Fibroblast of skin of back (primary cell): ENCODE data around the gene SERPINB1.

Source experiments
- DNase-seq: peaks from one replicate; pipeline ENCODE4 v3.0.0-alpha.2; 2013

Gene SERPINB1

DNA sequence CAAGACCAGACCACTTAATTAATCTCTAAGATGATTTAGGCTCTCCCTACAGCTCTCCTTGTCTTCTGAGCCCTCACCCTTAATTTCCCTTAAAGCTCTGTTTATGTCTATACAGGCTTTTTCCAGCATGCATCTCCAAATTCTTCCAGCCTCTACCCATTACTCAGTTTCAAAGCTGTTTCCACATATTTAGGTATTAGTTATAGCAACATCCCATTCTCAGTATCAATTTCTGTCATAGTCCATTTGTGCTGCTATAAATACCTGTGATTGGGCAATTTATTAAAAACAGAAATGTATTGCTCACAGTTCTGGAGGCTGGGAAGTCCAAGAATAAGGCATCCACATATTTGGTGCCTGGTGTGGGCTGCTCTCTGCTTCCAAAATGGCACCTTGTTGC, 2.3 kb upstream of the SERPINB1 start:
- no peak for DNase-seq

DNA sequence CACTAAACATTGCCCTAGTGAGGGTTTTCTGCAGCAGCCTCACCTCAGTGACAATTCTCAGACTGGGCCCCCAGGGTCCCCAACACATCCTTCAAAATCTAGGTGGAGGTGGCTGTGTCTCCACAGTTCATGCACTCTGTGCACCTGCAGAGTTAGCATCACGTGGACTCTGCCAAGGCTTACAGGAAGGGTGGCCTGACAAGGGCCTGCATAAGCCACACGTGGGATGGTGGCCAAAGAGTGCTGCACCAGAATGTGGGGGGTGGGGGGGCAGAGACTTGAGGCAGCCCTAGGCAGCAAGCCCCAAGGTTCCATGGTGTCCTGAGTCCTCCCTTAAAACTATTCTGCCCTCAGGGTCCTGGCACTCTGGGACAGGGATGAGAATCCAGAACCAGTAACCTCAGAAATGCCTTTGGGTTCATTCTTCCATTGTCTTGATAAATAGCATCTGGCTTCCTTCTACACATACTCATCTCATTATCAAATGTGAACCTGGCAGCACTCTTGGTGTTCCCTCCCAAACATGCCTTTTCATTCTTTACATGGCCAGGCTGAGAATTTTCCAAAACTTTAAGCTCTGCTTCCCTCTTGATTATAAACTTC, 1.6 kb upstream of the SERPINB1 start:
- DNase-seq: no peak

DNA sequence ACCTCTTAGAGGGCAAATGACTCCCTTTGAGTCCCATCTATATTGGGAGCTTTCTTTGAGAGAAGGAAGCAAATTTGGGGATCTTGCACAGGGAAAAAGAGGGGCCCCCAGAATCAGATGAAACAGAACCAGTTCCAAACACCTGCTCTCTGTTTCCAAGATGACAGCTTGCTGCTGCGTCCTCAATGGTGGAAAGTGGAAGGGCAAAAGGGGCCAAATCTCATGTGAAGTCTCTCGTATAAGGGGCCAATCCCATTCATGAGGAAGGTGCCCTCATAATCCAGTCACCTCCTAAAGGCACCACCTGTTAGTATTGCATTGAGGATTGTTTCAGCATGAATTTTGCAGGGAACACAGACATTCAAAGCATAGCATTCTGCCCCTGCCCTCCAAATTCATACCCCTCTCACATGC, 483 bp upstream of the SERPINB1 start:
- no peak for DNase-seq

DNA sequence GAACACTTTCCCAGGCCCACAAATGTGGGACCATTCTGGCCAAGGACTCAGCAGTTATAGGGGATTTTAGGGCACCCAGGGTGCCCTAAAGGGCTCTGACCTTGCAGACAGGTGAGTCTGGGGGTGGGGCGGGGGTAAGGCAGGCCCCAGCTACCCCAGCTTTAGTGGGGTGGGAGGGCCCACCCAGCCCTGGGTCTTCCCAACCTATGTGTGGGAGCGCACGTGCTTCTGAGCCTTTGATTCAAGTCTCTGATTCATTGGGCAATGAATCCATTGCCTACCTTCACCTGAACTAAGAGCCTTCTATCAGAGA, 958 bp downstream of the SERPINB1 start:
- no peak for DNase-seq

- DNase-seq: no peak
Observed at GRCh38 chr6:2839982-2840748, 1.5 kb downstream of the SERPINB1 start.

DNA sequence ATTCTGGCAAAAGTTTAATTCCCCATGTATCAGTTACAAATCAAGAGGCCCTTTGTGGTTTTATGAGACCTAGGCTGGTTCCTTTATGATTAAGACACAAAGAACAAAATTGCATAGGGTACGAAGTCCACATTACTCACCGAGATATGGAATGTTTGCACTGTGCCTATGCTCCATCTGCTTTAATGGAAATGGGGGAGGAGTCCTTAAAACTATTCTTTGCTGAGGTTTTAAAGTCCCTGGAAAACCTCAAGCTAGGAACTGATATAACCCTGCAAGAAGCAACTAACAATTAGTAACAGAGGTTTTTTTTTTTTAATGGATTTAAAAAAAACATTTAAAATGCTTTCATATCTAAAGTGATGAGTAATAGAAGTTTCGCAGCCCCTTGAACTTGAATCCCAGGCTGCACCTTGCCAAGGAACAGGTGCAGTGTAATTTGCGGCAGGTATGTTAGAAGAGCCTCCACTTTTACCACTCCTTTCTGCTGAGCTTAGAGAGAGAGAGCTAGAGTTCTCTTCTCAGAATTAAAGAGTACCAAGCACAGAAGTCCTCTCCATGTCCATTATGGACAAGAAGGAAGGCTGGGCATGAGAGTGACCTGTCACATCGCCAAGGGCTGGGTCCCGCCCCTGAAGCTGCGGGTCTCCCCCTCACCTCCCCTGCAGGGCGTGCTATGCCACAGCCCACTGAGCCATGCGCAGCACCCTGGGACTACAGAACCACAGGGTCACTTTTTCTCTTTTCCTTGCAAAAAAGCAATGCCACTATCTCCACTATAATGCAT, 2.3 kb downstream of the SERPINB1 start:
- DNase-seq: peak; percentile 85

DNA sequence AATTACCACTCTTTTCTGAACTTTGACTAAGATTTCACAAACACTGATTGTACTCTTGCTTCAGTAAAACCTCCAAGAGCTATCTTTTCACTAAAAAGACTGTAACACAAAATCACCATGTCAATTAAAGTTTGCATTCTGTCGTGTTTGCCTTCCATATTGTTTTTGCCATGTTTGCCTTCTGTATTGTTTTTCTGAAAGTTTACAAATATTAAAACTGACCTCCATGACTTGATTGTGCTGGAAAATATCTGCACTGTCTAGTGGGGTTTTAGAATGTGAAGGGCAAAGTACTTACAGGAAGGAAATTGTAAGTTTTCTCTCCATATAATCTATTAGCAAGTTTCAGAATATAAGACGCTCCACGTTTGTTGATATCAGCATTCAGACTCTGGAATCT, 3.4 kb downstream of the SERPINB1 start:
- DNase-seq: no peak

DNA sequence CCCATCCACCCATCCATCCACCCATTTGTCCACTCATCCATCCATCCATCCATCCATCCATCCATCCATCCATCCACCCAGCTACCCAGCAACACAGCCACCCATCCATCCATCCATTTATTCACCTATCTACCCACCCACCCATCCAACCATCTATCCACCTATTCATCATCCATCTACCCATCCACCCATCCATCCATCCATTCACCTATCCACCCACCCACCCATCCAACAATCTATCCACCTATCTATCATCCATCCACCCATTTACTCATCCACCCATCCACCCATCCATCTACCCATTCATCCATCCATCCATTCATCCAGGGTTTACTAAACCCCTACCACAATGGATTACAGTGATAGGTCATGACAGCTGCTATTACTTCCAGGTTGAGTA, 7.4 kb downstream of the SERPINB1 start:
- no peak for DNase-seq

GRCh38 chr6:2831392-2831791, 10.3 kb downstream of the SERPINB1 start:
- DNase-seq: no peak

DNA sequence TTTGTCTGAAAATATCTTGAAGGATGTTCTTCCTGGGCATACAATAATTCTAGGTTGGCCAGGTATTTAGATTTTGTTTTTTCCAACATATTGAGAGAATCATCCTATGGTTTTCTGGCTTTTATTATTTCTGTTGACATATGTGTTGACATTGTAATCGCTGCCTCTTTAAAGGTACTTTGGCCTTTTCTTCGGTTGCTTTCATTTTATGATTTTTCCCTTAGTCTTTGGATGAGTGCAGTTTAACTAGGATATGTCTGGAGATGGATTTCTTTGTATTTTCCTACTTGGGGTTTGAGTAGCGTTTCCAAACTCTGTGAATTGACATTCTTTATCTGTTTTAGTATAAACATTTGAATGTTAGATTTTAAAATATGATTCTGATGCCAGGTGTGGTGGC, 11.5 kb downstream of the SERPINB1 start:
- no peak for DNase-seq

- no peak for DNase-seq
Observed at GRCh38 chr6:2829253-2829652, 12.4 kb downstream of the SERPINB1 start.

- no peak for DNase-seq
Observed at GRCh38 chr6:2828629-2829028, 13.0 kb downstream of the SERPINB1 start.

GRCh38 chr6:2827142-2827541, 14.5 kb downstream of the SERPINB1 start:
- DNase-seq: no peak

GRCh38 chr6:2826131-2826530, 15.5 kb downstream of the SERPINB1 start:
- DNase-seq: no peak

GRCh38 chr6:2823104-2823850, 18.4 kb downstream of the SERPINB1 start:
- peak; percentile 12 for DNase-seq

DNA sequence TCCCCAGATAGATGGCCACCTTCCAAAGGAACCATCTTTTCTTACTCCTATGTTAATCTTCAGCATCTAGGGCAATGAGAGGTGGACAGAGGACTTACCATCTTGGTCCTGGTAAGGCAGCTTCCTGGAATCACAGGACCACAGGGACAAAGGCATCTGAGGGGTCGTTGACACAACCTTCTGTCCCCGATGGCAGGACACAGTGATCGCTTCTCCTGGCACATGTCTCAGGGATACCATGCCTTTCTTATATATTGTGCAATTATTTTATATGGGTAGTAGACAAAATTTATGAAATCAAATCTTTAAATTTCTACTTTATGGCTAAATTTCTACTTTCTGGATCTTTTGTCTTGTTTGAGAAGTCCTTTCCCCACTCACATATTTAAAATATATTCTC, 20.1 kb downstream of the SERPINB1 start:
- no peak for DNase-seq

GRCh38 chr6:2820415-2820814, 21.2 kb downstream of the SERPINB1 start:
- no peak for DNase-seq

GRCh38 chr6:2819978-2820377, 21.7 kb downstream of the SERPINB1 start:
- DNase-seq: no peak

GRCh38 chr6:2819115-2819514, 22.5 kb downstream of the SERPINB1 start:
- DNase-seq: no peak

DNA sequence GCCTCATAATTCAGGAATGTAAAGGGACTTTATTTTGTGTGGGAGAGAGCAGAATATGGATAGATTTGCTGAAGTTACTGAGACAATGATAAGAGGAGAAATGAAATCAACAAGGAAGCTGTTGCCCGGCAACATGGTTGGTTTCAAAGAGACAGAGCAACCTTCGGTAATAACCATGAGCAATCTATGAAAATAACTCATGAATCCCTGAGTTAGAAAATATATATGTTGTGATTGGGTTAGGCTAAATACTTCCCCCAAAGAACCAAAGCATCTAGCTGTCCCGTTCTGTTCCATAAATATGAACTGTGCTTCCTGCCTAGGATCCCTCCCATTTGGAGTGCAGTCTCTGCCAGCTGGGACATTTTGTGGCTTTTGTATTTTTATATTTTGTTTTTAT, 23.1 kb downstream of the SERPINB1 start:
- peak; percentile 58 for DNase-seq

GRCh38 chr6:2817903-2818443, 23.7 kb downstream of the SERPINB1 start:
- DNase-seq: peak; percentile 38

GRCh38 chr6:2816158-2816557, 25.5 kb downstream of the SERPINB1 start:
- no peak for DNase-seq

GRCh38 chr6:2812695-2813094, 29.0 kb downstream of the SERPINB1 start:
- no peak for DNase-seq
